NOMO-1 treated with dmso at 0.1 percent for 144 hours (cell line): ENCODE results near the gene NKAIN2.
A peak's percentile ranks its signal among the peaks of the same experiment; 100 is the strongest.
"Not testable (repeated sequence)": the region's sequence is repeated elsewhere in the genome, so short reads cannot be mapped to it uniquely, and the experiment has no call there.

Source experiments
- DNase-seq: peaks from one replicate; lab custom pipeline; 2025; ENCODE audit not compliant: unreplicated experiment; lab: John Stamatoyannopoulos, UW

The NKAIN2 gene

GRCh38 chr6:124410425-124410824 is 606.8 kb downstream of the NKAIN2 start:
- DNase-seq, result not testable (repeated sequence)

DNA sequence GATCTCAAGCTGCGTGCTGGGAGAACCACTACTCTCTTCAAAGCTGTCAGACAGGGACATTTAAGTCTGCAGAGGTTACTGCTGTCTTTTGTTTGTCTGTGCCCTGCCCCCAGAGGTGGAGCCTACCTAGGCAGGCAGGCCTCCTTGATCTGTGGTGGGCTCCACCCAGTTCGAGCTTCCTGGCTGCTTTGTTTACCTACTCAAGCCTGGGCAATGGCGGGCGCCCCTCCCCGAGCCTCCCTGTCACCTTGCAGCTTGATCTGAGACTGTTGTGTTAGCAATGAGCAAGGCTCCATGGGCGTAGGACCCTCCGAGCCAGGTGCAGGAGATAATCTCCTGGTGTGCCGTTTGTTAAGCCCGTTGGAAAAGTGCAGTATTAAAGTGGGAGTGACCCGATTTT is 609.0 kb downstream of the NKAIN2 start:
- not testable (repeated sequence) for DNase-seq

DNA sequence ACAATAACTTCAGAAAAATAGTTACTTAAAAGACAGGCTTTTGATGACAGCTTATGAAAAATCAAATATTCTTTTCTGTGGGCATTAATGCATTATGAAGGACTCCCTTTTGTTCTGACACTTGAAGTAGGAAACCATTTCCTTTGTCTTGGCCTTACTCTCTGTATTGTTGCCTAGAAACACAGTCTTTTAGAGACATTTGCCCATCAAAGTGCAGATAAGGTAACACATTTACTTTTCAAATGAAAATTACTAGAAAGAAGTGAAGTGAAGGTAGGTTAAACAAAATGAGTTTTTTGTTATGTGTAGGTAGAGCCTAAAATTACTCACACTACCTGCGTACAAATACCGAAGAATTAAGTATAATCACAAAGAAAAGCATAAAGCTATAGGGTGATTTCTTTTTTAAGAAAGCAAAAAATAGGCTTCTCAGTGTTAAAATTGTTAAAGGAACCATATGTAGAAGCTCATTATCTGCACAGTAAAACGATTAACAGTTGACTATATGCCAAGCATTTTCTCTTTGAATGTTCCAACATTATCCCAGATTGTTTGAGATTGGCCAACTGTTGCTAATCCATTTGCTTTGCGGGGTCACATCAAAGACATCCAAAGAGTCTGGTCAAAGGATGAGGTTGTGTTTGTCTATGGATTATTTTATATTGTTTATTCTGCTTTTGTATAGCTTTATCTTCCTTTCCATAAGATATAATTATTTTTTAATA is 616.6 kb downstream of the NKAIN2 start:
- no peak for DNase-seq

DNA sequence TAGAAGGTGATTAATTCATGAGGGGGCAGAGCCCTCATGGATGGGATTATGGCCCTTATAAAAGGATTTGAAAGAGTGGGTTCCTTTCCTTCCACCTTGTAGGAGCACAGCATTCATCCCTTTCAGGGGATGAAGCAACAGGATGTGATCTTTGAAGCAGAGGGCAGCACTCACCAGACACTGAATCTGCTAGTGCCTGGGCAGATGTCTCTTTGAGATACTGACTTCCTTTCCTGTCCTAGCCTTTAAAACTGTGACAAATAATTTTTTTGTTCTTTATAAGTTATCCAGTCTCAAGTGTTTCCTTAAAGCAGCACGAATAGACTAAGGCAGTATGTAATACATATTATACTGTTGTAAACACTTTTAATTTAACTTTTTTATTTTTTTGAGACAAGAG is 620.0 kb downstream of the NKAIN2 start:
- no peak for DNase-seq

- DNase-seq, result no peak
Measured at GRCh38 chr6:124430740-124431318, 627.2 kb downstream of the NKAIN2 start.

GRCh38 chr6:124432620-124433019 is 629.0 kb downstream of the NKAIN2 start:
- peak; percentile 17 for DNase-seq

GRCh38 chr6:124433387-124434160 is 629.9 kb downstream of the NKAIN2 start:
- no peak for DNase-seq

DNA sequence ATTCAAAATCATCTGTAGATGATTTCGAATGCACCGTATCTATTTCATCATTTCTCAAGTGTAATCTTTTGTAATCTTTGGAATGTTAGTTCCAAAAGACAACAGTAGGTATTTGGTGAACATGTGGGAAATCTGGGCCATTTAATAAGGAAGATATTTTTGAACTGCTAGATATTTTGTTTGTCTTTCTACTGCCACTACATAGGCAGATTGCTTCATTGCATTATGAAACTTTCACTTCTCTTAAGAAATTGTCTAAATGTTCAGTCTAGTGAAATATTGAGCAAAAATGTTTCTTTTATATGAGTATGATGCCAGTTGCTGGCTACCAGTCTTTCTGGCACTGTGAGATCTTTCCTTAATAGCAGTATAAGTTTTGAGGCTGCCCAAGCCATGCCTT is 630.8 kb downstream of the NKAIN2 start:
- DNase-seq, result peak; percentile 52

GRCh38 chr6:124436803-124437202 is 633.1 kb downstream of the NKAIN2 start:
- DNase-seq, result no peak

GRCh38 chr6:124438546-124439065 is 634.9 kb downstream of the NKAIN2 start:
- DNase-seq, result no peak

GRCh38 chr6:124441450-124441849 is 637.8 kb downstream of the NKAIN2 start:
- DNase-seq, result peak; percentile 18

DNA sequence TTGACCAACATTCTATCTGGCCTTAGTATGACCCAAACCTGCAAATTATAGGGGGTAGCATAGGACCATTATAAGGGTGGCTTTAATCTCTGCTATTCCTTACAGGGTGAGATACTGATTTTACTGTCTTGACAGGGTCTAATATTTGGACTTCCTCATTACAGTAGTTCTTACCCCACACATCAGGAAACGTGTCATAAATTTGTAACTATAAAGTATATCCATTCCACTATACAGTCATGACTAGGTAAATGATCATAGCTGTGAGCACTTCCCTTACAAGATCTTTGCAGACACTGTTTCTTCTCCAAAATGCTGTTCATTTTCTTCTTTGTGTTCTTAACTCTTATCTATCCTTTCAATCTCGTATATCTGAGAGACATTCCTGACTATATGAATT is 639.9 kb downstream of the NKAIN2 start:
- peak; percentile 55 for DNase-seq

- no peak for DNase-seq
Measured at GRCh38 chr6:124445581-124445980, 641.9 kb downstream of the NKAIN2 start.

- no peak for DNase-seq
Measured at GRCh38 chr6:124446961-124447360, 643.3 kb downstream of the NKAIN2 start.

GRCh38 chr6:124459268-124459667 is 655.6 kb downstream of the NKAIN2 start:
- no peak for DNase-seq

- DNase-seq, result no peak
Measured at GRCh38 chr6:124462750-124463149, 659.1 kb downstream of the NKAIN2 start.

- no peak for DNase-seq
Measured at GRCh38 chr6:124463271-124463670, 659.6 kb downstream of the NKAIN2 start.

DNA sequence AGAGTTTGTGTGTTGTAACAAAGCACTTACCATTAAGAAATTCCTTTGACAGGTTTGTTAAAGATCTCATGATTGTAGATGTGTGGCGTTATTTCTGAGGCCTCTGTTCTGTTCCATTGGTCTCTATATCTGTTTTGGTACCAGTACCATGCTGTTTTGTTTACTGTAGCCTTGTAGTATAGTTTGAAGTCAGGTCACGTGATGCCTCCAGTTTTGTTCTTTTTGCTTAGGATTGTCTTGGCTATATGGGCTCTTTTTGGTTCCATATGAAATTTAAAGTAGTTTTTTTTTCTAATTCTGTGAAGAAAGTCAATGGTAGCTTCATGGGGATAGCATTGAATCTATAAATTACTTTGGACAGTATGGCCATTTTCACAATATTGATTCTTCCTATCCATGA is 660.9 kb downstream of the NKAIN2 start:
- DNase-seq, result not testable (repeated sequence)

DNA sequence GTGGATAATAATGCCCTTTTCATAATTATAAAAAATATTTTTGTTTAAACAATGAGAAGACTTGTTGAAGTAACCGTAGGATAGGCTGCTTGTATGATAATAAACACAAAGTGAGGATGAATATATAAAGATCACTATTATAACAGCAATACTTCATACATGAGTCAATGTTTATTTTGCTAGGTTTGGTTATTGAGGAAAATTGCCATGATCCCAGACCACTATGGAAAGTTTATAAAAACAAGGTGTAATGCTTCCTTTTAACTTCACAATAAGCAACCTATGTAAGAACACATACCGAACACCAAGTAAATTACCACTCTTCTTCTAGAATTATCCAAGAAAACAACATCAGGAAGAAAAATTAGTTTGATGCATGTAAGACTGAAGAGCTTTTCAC is 663.3 kb downstream of the NKAIN2 start:
- no peak for DNase-seq

GRCh38 chr6:124467366-124467765 is 663.7 kb downstream of the NKAIN2 start:
- DNase-seq, result no peak

GRCh38 chr6:124470803-124471202 is 667.1 kb downstream of the NKAIN2 start:
- DNase-seq, result no peak

DNA sequence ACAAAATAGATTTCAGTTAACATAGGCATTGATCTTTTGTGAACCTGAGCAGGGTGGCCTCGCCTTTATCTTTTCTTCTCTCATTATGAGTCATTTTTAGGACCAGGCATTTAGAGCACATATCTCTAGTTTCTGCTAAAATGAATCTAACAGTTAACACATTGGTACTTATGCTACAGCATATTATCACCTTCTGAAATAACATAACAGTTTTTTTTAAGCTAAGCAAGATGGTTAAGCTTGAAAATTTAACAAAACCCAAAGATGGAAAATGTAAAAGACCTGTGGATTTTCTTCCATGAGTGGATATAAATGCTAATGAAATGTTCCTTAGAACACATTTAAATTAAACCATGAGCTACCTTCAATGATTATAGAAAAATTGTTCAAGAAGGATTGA is 671.5 kb downstream of the NKAIN2 start:
- DNase-seq, result no peak
